GM12878 (cell line): ENCODE data around the gene FAM193B.

Experiments used
- BCL11A ChIP-seq: IDR thresholded peaks from 2 replicates; pipeline ENCODE4 v1.6.1; 2011; ENCODE audit warnings: low read depth, low read length
- BRCA1 ChIP-seq: IDR thresholded peaks from 2 replicates; pipeline ENCODE4 v1.6.1; 2011; ENCODE audit warnings: low read depth, low read length, improper control_type of control experiment
- CHD1 ChIP-seq: IDR thresholded peaks from 2 replicates; pipeline ENCODE4 v1.6.1; 2012; ENCODE audit warnings: low read depth, low read length, improper control_type of control experiment
- CREM ChIP-seq: IDR thresholded peaks from 2 replicates; pipeline ENCODE4 v1.6.1; 2014; ENCODE audit warnings: antibody characterized with exemption, low read depth
- CTCF ChIP-seq, 3 experiments: IDR thresholded peaks in 2 of 3; conservative IDR thresholded peaks in 1 of 3; 2 replicates each; pipeline ENCODE4 v1.5.1; 2011; ENCODE audit warnings: low read depth in 3 of 3, low read length in 3 of 3, mild to moderate bottlenecking in 3 of 3, control low read depth in 2 of 3, moderate library complexity in 2 of 3, inconsistent platforms in 1 of 3, mixed read lengths in 1 of 3; ENCODE audit not compliant: control insufficient read depth in 2 of 3, insufficient read depth in 1 of 3; ENCODE audit errors: extremely low read depth in 1 of 3
- EP300 ChIP-seq, 2 experiments: fragments of 150-350 bp in 1 of 2; IDR thresholded peaks; 2 replicates each; pipeline ENCODE4 v1.6.1; 2011 to 2012; ENCODE audit warnings: low read depth in 2 of 2, low read length in 2 of 2, borderline replicate concordance in 1 of 2, improper control_type of control experiment in 1 of 2, inconsistent platforms in 1 of 2; ENCODE audit not compliant: control insufficient read depth in 1 of 2
- EZH2 ChIP-seq: IDR thresholded peaks from 2 replicates; pipeline ENCODE4 v1.6.1; 2012; ENCODE audit warnings: low read depth, mild to moderate bottlenecking, control low read depth, inconsistent platforms, low read length, borderline replicate concordance; ENCODE audit not compliant: control insufficient read depth
- NBN ChIP-seq: fragments of 450-650 bp; IDR thresholded peaks from 2 replicates; pipeline ENCODE4 v1.6.1; 2016
- NFIC ChIP-seq: IDR thresholded peaks from 2 replicates; pipeline ENCODE4 v1.6.1; 2012; ENCODE audit warnings: low read depth, mild to moderate bottlenecking, inconsistent platforms, low read length, moderate library complexity
- POLR2A ChIP-seq: IDR thresholded peaks from 2 replicates; pipeline ENCODE4 v1.6.1; 2011; ENCODE audit warnings: low read depth, mild to moderate bottlenecking, low read length
- REST ChIP-seq: IDR thresholded peaks from 2 replicates; pipeline ENCODE4 v1.6.1; 2012; ENCODE audit warnings: mild to moderate bottlenecking, low read depth, low read length
- SREBF2 ChIP-seq: IDR thresholded peaks from 2 replicates; pipeline ENCODE4 v1.6.1; 2012; ENCODE audit warnings: mild to moderate bottlenecking, low read length
- STAT3 ChIP-seq: IDR thresholded peaks from 2 replicates; pipeline ENCODE4 v1.6.1; 2011; ENCODE audit warnings: low read depth, low read length, improper control_type of control experiment
- ZNF24 ChIP-seq: fragments of 450-650 bp; IDR thresholded peaks from 2 replicates; pipeline ENCODE4 v1.6.1; 2017; ENCODE audit warnings: antibody characterized with exemption, mild to moderate bottlenecking

DNA sequence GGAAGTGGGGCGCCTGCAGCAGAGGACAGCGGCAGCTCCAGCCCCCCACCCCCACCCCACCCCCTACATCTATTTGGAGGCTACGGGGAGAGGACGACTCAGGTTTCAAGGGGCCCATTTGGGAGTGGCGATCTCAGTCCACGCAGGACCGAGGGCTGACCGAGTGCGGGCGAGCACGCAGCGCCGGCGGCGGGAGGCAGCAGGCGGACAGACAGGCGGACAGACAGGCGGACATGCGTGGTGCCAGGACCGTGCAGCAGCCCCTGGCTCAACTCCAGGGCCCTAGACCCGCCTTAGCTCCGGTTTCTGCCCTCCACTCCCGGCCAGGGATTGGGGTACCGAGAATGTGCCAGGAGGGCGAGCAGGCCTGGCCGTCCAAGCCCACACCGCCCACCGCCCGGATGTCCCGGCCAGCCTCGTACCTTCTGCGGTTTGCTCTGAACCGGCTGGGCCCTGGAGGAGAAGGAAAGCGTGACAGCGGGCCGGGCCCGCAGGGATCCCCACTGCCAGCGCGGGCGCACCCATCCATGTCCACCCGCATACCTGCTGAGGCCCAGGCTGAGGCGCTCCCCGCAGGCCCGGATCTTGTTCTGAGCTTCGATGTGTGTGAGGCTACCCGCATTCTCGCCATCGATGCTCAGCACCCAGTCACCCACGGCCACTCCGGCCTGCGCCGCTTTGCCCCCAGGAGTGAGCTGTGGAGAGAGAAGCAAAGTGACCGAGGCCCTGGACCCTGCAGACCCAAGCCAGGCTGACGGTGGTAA, 62.2 kb downstream of the FAM193B start:
- TF ChIP-seq EZH2 (no peak), EP300 (IDR thresholded peaks at IDR 0.05; ENCODE audit: borderline replicate concordance in 1 of 2, control insufficient read depth in 1 of 2, low read depth in 2 of 2, low read length in 2 of 2) (no peak), POLR2A (no peak), ZNF24 (no peak), CTCF (IDR thresholded peaks at IDR 0.05 in 2 of 3, conservative IDR thresholded peaks at IDR 0.05 in 1 of 3; ENCODE audit: control insufficient read depth in 2 of 3, extremely low read depth in 1 of 3, insufficient read depth in 1 of 3, low read depth in 3 of 3, low read length in 3 of 3) (no peak), BRCA1 (no peak), REST (no peak), NBN (no peak), SREBF2 (no peak), CREM (no peak), BCL11A (no peak), NFIC (no peak), STAT3 (no peak), CHD1 (no peak)
